ENCODE measurements around the gene TUBB8. TPM values are rescaled to one million over a fixed set of nuclear protein-coding genes. Genes with fewer than 3 reads are reported as not detected.

Gene TUBB8
- total RNA-seq, 4 donors from 2014 or later: not detected

GRCh38 chr10:92153-92552 is 43.1 kb upstream of the TUBB8 start:
- Histone ChIP-seq H3K4me3 (no peak overlapping the region), H3K9me3 (peaks cover 0 to 24% (median 19%) of the 10 kb centered on the region in 3 donors), H3K36me3 (no peaks in the 10 kb centered on the region), H3K27ac (no peak overlapping the region), H3K27me3 (no peaks in the 10 kb centered on the region), H3K4me1 (peaks cover 0 to 18% (median 4%) of the 10 kb centered on the region in 3 donors)
- 20 to 25% methylated on average over 1 of the region's 4 CpGs for WGBS, 2 donors
- intact Hi-C loops (cut with DNase I): no loop called here
- DNase-seq: no peak
- TF ChIP-seq POLR2A (IDR thresholded peaks at IDR 0.05): no peak
- TF ChIP-seq CTCF (IDR thresholded peaks at IDR 0.05): no peak

- Histone ChIP-seq H3K4me3 (no peak overlapping the region), H3K27me3 (peaks cover 0 to 4% (median 0%) of the 10 kb centered on the region in 4 donors), H3K36me3 (no peaks in the 10 kb centered on the region), H3K27ac (no peak overlapping the region), H3K4me1 (peaks cover 0 to 18% (median 4%) of the 10 kb centered on the region in 3 donors), H3K9me3 (peaks cover 0 to 21% (median 15%) of the 10 kb centered on the region in 3 donors)
- no peak for DNase-seq
- intact Hi-C loops (cut with DNase I): no loop called here
- TF ChIP-seq CTCF (IDR thresholded peaks at IDR 0.05): no peak
- no peak for TF ChIP-seq POLR2A (IDR thresholded peaks at IDR 0.05)
- WGBS, 2 donors: 84 to 89% methylated on average over 3 to 8 of the region's 8 CpGs
Observed at GRCh38 chr10:91313-91712, 42.2 kb upstream of the TUBB8 start.

GRCh38 chr10:90161-90560 is 41.1 kb upstream of the TUBB8 start:
- H3K27ac ChIP-seq: no peak overlapping the region
- TF ChIP-seq CTCF (IDR thresholded peaks at IDR 0.05): no peak
- TF ChIP-seq POLR2A (IDR thresholded peaks at IDR 0.05): no peak
- no peaks in the 10 kb centered on the region for H3K36me3 ChIP-seq
- H3K4me3 ChIP-seq: no peak overlapping the region
- H3K27me3 ChIP-seq: peaks cover 0 to 9% (median 0%) of the 10 kb centered on the region in 4 donors
- DNase-seq: no peak
- peaks cover 0 to 18% (median 4%) of the 10 kb centered on the region in 3 donors for H3K4me1 ChIP-seq
- WGBS, 2 donors: 82 to 86% methylated on average over 1 of the region's 1 CpG
- H3K9me3 ChIP-seq: peaks cover 0 to 10% (median 8%) of the 10 kb centered on the region in 3 donors
- intact Hi-C loops (cut with DNase I): no loop called here

GRCh38 chr10:89248-89647 is 40.2 kb upstream of the TUBB8 start:
- DNase-seq: no peak
- intact Hi-C loops (cut with DNase I): no loop called here
- WGBS, 2 donors: 44 to 65% methylated on average over 2 of the region's 2 CpGs

GRCh38 chr10:88253-88652 is 39.2 kb upstream of the TUBB8 start:
- H3K27me3 ChIP-seq: peaks cover 0 to 15% (median 0%) of the 10 kb centered on the region in 4 donors
- H3K36me3 ChIP-seq: no peaks in the 10 kb centered on the region
- H3K9me3 ChIP-seq: no peaks in the 10 kb centered on the region
- intact Hi-C loops (cut with DNase I): no loop called here
- 48 to 86% methylated on average over 2 of the region's 4 CpGs for WGBS, 2 donors
- H3K27ac ChIP-seq: no peak overlapping the region
- TF ChIP-seq POLR2A (IDR thresholded peaks at IDR 0.05) (no peak), CTCF (IDR thresholded peaks at IDR 0.05) (no peak)
- H3K4me3 ChIP-seq: no peak overlapping the region
- no peak for DNase-seq
- peaks cover 0 to 18% (median 4%) of the 10 kb centered on the region in 3 donors for H3K4me1 ChIP-seq

More at GRCh38 chr10:89248-89647, 40.2 kb upstream of the TUBB8 start:
- H3K36me3 ChIP-seq: no peaks in the 10 kb centered on the region
- H3K27ac ChIP-seq: no peak overlapping the region
- H3K4me1 ChIP-seq: peaks cover 0 to 18% (median 4%) of the 10 kb centered on the region in 3 donors
- H3K4me3 ChIP-seq: no peak overlapping the region
- peaks cover 0 to 2% (median 0%) of the 10 kb centered on the region in 3 donors for H3K9me3 ChIP-seq
- peaks cover 0 to 15% (median 0%) of the 10 kb centered on the region in 4 donors for H3K27me3 ChIP-seq
- TF ChIP-seq POLR2A (IDR thresholded peaks at IDR 0.05): no peak
- TF ChIP-seq CTCF (IDR thresholded peaks at IDR 0.05): no peak
